GM23338 (cell line): Measurements from ENCODE around the gene FBXO28. TPM values are rescaled to one million over a fixed set of nuclear protein-coding genes. Genes with fewer than 3 reads are reported as not detected.

Experiments
- ATAC-seq: fragments of 200-7000 bp; cut with Tn5 transposase; 3 replicates; pipeline ENCODE4 v1.9.1; 2020
- DNase-seq: peaks from one replicate; pipeline ENCODE4 v3.0.0-alpha.2; 2015; ENCODE audit warnings: low spot score
- H2AFZ ChIP-seq: fragments of 200-600 bp; sonication (generic); 2 replicates; pipeline ENCODE4 v1.8.0; 2016; ENCODE audit warnings: antibody characterized with exemption, mild to moderate bottlenecking, moderate library complexity
- H3F3A ChIP-seq: fragments of 200-600 bp; sonication (generic); replicated peaks from 2 replicates; pipeline ENCODE4 v1.8.0; 2017; ENCODE audit warnings: antibody characterized with exemption, mixed run types, low read depth
- H3K27ac ChIP-seq: fragments of 200-600 bp; sonication (generic); 2 replicates; pipeline ENCODE4 v1.6.1; 2016; ENCODE audit warnings: low read depth
- H3K27me3 ChIP-seq: fragments of 200-600 bp; sonication (generic); 2 replicates; pipeline ENCODE4 v1.8.0; 2016; ENCODE audit warnings: mild to moderate bottlenecking, mixed run types, moderate library complexity; ENCODE audit not compliant: insufficient read depth
- H3K36me3 ChIP-seq: fragments of 200-600 bp; sonication (generic); 2 replicates; pipeline ENCODE4 v1.8.0; 2016; ENCODE audit warnings: mild to moderate bottlenecking; ENCODE audit not compliant: insufficient read depth
- H3K4me1 ChIP-seq: fragments of 200-600 bp; sonication (generic); 2 replicates; pipeline ENCODE4 v1.8.0; 2016; ENCODE audit warnings: mild to moderate bottlenecking, moderate library complexity; ENCODE audit not compliant: insufficient read depth
- H3K4me2 ChIP-seq: fragments of 200-600 bp; sonication (generic); 2 replicates; pipeline ENCODE4 v1.7.1; 2017; ENCODE audit warnings: mixed run types
- H3K4me3 ChIP-seq: fragments of 200-600 bp; sonication (generic); 2 replicates; pipeline ENCODE4 v1.6.1; 2016; ENCODE audit warnings: mixed run types
- H3K79me2 ChIP-seq: fragments of 200-600 bp; sonication (generic); replicated peaks from 2 replicates; pipeline ENCODE4 v1.8.0; 2017; ENCODE audit warnings: mild to moderate bottlenecking; ENCODE audit not compliant: insufficient read depth
- H3K9me2 ChIP-seq: fragments of 200-600 bp; sonication (generic); 2 replicates; pipeline ENCODE4 v1.8.0; 2017; ENCODE audit not compliant: insufficient read depth
- H4K20me1 ChIP-seq: fragments of 200-600 bp; sonication (generic); replicated peaks from 2 replicates; pipeline ENCODE4 v1.8.0; 2017; ENCODE audit warnings: mild to moderate bottlenecking; ENCODE audit not compliant: insufficient read depth
- H3K27ac Mint-ChIP-seq: 2 replicates; pipeline ENCODE4 v1.8.0; 2020; ENCODE audit warnings: inconsistent platforms, mild to moderate bottlenecking, moderate library complexity, mixed read lengths
- H3K27me3 Mint-ChIP-seq: 3 replicates; pipeline ENCODE4 v1.8.0; 2022; ENCODE audit warnings: low read depth, mild to moderate bottlenecking, moderate library complexity, mixed read lengths, inconsistent platforms; ENCODE audit not compliant: insufficient read depth, poor library complexity
- H3K36me3 Mint-ChIP-seq: 3 replicates; pipeline ENCODE4 v1.8.0; 2021; ENCODE audit warnings: low read depth, mild to moderate bottlenecking, inconsistent platforms, moderate library complexity, mixed read lengths
- H3K4me1 Mint-ChIP-seq: 3 replicates; pipeline ENCODE4 v1.8.0; 2020; ENCODE audit warnings: mild to moderate bottlenecking, inconsistent platforms, mixed read lengths
- H3K4me3 Mint-ChIP-seq: 3 replicates; pipeline ENCODE4 v1.8.0; 2021; ENCODE audit warnings: moderate library complexity, mild to moderate bottlenecking, inconsistent platforms, mixed read lengths
- H3K9me3 Mint-ChIP-seq: 3 replicates; pipeline ENCODE4 v1.8.0; 2020; ENCODE audit warnings: moderate library complexity, mild to moderate bottlenecking, inconsistent platforms, mixed read lengths
- CREB1 ChIP-seq: fragments of 250-450 bp; sonication (Bioruptor Pico); IDR thresholded peaks from 2 replicates; pipeline ENCODE4 v1.5.0; 2020; ENCODE audit warnings: low read depth, mild to moderate bottlenecking, moderate library complexity
- CTCF ChIP-seq, 2 experiments: fragments of 200-600 bp in 1 of 2; sonication (generic) in 1 of 2; conservative IDR thresholded peaks; 2 replicates each; pipeline versions ENCODE4 v1.5.1 to v1.6.1; 2016 to 2017; ENCODE audit warnings: antibody characterized with exemption in 2 of 2, low read depth in 2 of 2, mild to moderate bottlenecking in 2 of 2, moderate library complexity in 1 of 2
- ETS1 ChIP-seq: IDR thresholded peaks from 2 replicates; pipeline ENCODE4 v1.6.1; 2016; ENCODE audit warnings: antibody characterized with exemption
- EZH2 ChIP-seq: fragments of 200-600 bp; sonication (generic); IDR thresholded peaks from one replicate; pipeline ENCODE4 v1.8.0; 2017; ENCODE audit warnings: antibody characterized with exemption, mild to moderate bottlenecking, low read depth; ENCODE audit not compliant: unreplicated experiment
- EZH2phosphoT487 ChIP-seq: fragments of 200-600 bp; sonication (generic); IDR thresholded peaks from one replicate; pipeline ENCODE4 v1.8.1; 2018; ENCODE audit warnings: antibody characterized with exemption; ENCODE audit not compliant: unreplicated experiment
- JUNB ChIP-seq: IDR thresholded peaks from one replicate; pipeline ENCODE4 v1.6.1; 2016; ENCODE audit warnings: antibody characterized with exemption; ENCODE audit not compliant: unreplicated experiment
- NANOG ChIP-seq: IDR thresholded peaks from 2 replicates; pipeline ENCODE4 v1.6.1; 2016; ENCODE audit warnings: antibody characterized with exemption, borderline replicate concordance
- POLR2AphosphoS5 ChIP-seq: IDR thresholded peaks from 2 replicates; pipeline ENCODE4 v1.6.1; 2016; ENCODE audit warnings: antibody characterized with exemption, low read depth
- REST ChIP-seq: IDR thresholded peaks from one replicate; pipeline ENCODE4 v1.6.1; 2018; ENCODE audit warnings: antibody characterized with exemption; ENCODE audit not compliant: unreplicated experiment
- STAT1 ChIP-seq: IDR thresholded peaks from one replicate; pipeline ENCODE4 v1.6.1; 2016; ENCODE audit warnings: antibody characterized with exemption; ENCODE audit not compliant: unreplicated experiment
- ZNF331 ChIP-seq: fragments of 250-450 bp; sonication (Bioruptor Pico); IDR thresholded peaks from 2 replicates; pipeline ENCODE4 v1.5.0; 2020; ENCODE audit warnings: low read depth, mild to moderate bottlenecking, moderate library complexity
- ZNF462 ChIP-seq: fragments of 250-450 bp; sonication (Bioruptor Pico); IDR thresholded peaks from 2 replicates; pipeline ENCODE4 v1.5.0; 2020; ENCODE audit warnings: mild to moderate bottlenecking, moderate library complexity
- polyA plus RNA-seq: library from polyadenylated mRNA; unstranded; fragments of >200 nt; fragmentation: Nextera tagmentation; extraction: Ambion mirVana; gene quantifications from 2 replicates; pipeline ENCODE4 v1.2.1, GENCODE V29; 2016
- total RNA-seq: library from RNA; depleted of rRNA; stranded (reverse); fragments of >200 nt; shearing (Covaris generic); gene quantifications from 2 replicates; pipeline ENCODE4 v1.2.3, GENCODE V29; 2014

Gene FBXO28
- total and polyA plus RNA-seq, 2 experiments from 2014 or later = 16.9 to 45.2 TPM

GRCh38 chr1:224149709-224150108 is 35.8 kb downstream of the FBXO28 start (continued):
- TF ChIP-seq CTCF (conservative IDR thresholded peaks at IDR 0.05; ENCODE audit: low read depth in 2 of 2) = no peak

- H3K4me3 ChIP-seq = no peak overlapping the region
- no peak for DNase-seq
- no peak overlapping the region for H3K27ac ChIP-seq
- ATAC-seq = no peak
- no peak overlapping the region for H3K4me3 Mint-ChIP-seq
- H4K20me1 ChIP-seq = peaks cover 4% of the 10 kb centered on the region; the same call in 1 of the 2 replicates
- H3K4me1 ChIP-seq = no peaks in the 10 kb centered on the region
- no peaks in the 10 kb centered on the region for H3K27me3 Mint-ChIP-seq
- peaks cover 5% of the 10 kb centered on the region; the same call in 1 of the 2 replicates for H3K36me3 ChIP-seq
- H3K79me2 ChIP-seq = no peaks in the 10 kb centered on the region
- H3K9me3 Mint-ChIP-seq = no peaks in the 10 kb centered on the region
- no peak overlapping the region for H2AFZ ChIP-seq
- no peak overlapping the region for H3K4me2 ChIP-seq
- no peaks in the 10 kb centered on the region for H3F3A ChIP-seq
- no peaks in the 10 kb centered on the region for H3K9me2 ChIP-seq
- H3K36me3 Mint-ChIP-seq = peaks cover 7% of the 10 kb centered on the region
- no peaks in the 10 kb centered on the region for H3K27me3 ChIP-seq
- no peaks in the 10 kb centered on the region for H3K4me1 Mint-ChIP-seq
- no peak overlapping the region for H3K27ac Mint-ChIP-seq
- no peak for TF ChIP-seq POLR2AphosphoS5
- no peak for TF ChIP-seq JUNB
- no peak for TF ChIP-seq NANOG
- TF ChIP-seq ZNF331 (CRISPR knock-in tag) = no peak
- TF ChIP-seq REST = no peak
- TF ChIP-seq ZNF462 = no peak
- TF ChIP-seq CREB1 (CRISPR knock-in tag) = no peak
- TF ChIP-seq EZH2 = no peak
- TF ChIP-seq STAT1 = no peak
- no peak for TF ChIP-seq ETS1
- no peak for TF ChIP-seq EZH2phosphoT487
These were observed 37.2 kb downstream of the FBXO28 start for GRCh38 chr1:224151117-224151516.
